ENCODE data around the gene ZC4H2.
"Not testable (repeated sequence)": the region's sequence is repeated elsewhere in the genome, so short reads cannot be mapped to it uniquely, and the experiment has no call there.

ZC4H2 gene, protein sequence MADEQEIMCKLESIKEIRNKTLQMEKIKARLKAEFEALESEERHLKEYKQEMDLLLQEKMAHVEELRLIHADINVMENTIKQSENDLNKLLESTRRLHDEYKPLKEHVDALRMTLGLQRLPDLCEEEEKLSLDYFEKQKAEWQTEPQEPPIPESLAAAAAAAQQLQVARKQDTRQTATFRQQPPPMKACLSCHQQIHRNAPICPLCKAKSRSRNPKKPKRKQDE

DNA sequence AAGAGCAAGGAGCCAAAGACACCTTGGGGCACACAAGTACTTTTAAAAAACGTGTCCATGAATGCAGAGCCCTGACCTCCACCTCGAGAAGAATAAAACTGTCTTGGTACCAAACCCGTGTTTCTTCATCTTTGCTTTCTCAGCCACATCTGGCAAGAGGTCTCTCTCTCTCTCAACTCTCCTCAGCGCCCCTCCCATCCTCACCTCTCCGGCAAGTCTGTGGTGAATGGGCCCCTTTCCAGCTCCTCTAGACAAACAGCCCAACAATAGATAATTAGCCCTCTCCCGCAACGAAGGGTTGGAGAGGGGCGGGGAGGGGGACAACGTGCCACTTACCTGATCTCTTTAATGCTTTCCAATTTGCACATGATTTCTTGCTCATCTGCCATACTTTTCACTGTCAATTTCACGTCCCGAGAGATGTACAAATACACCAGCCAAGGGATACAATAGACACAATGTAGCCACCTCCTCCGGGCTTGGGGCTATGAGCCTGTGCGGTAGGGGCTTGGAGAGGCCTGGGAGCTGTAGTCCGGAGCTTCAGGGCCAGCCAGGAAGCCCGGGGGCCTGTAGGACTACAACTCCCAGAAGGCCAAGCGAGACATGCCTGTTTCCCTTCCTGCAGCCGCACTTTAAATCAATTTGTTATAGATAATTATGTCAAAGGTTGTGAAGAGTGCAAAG, at the start of gene ZC4H2:
Gene ZC4H2, minus strand, starts transcription at position 462 of the 684 bp plus-strand sequence. Its CDS starts 73 bp downstream, at position 389.
- no peak for DNase-seq

DNA sequence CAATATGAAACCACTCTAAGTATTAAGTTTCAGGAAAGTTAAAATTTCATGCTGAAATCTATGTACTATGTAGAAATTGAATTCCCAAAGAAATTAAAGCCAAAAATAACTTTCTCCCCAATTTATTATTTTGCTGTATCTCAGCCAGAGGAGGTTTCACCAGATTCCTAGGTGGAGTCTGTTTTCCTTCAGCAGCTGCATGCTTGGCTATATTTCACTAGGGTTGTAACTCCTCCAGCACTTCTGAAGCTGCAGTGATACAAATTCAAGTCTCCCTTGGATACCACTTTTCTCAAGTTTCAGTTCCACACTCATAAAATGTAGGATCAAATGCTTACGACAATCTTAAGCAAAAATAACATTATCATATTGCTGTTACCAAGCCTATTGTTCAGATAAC, 41.2 kb upstream of the ZC4H2 start:
- DNase-seq, result no peak

DNA sequence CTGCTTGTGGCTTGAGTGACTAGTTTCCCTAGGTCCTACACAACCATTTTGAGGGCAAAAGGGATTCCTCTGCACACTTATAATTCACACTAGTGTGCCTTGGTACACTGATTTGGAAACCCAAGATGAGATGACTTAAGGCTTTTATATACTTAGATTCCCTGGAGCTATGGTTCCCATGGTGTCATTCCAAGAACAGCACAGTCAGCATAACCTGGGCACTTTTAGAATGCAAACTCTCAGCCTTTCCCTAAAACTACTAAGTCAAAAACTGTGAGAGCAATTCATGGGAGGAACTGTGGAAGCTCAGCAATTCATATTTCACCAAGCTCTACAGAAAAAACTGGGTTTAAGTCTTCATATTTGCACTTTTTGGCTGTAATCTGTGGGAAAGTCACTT, 38.0 kb upstream of the ZC4H2 start:
- DNase-seq, result no peak

DNA sequence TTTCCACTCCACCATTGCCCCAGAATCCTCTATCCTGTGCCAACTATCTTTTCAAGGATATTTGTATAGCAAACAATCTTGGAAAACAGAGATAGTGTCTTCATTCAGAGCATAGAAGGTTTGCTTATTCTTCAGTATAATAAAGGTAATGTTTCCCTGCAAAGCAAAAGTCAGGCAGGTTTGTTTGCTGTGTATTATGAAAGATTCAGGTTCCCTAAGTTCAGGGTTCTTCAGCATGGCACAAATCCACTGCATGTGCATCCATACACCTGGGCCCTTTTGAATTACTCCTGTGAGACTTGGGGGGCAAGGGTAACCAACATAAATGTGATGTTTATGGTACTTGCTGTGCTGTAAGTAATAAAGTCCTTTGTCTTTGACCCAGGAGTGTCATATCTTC, 33.2 kb upstream of the ZC4H2 start:
- DNase-seq, result no peak

DNA sequence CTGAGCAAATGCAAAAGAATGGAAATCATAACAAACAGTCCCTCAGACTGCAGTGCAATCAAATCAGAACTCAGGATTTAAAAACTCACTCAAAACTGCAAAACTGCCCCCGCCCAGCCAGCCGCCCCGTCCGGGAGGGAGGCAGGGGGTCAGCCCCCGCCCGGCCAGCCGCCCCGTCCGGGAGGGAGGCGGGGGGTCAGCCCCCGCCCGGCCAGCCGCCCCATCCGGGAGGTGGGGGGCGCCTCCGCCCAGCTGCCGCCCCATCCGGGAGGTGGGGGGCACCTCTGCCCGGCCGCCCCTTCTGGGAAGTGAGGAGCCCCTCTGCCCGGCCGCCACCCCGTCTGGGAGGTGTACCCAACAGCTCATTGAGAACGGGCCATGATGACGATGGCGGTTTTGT, 26.0 kb upstream of the ZC4H2 start:
- not testable (repeated sequence) for DNase-seq

DNA sequence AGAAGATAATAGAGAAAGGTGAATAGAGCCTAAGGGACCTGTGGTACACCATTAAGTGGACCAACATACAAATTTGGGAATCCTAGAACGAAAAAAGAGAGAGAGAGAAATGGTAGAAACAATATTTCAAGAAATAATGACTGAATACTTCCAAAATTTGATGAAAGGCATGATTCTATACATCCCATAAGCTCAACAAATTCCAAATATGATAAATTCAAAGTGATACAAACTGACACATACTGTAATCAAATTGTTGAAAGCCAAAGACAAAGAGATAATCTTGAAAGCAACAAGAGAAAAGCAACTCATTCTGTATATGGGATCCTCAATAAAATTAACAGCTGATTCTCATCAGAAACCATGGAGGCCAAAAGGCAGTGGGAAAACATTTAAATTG, 20.6 kb upstream of the ZC4H2 start:
- DNase-seq, result no peak

DNA sequence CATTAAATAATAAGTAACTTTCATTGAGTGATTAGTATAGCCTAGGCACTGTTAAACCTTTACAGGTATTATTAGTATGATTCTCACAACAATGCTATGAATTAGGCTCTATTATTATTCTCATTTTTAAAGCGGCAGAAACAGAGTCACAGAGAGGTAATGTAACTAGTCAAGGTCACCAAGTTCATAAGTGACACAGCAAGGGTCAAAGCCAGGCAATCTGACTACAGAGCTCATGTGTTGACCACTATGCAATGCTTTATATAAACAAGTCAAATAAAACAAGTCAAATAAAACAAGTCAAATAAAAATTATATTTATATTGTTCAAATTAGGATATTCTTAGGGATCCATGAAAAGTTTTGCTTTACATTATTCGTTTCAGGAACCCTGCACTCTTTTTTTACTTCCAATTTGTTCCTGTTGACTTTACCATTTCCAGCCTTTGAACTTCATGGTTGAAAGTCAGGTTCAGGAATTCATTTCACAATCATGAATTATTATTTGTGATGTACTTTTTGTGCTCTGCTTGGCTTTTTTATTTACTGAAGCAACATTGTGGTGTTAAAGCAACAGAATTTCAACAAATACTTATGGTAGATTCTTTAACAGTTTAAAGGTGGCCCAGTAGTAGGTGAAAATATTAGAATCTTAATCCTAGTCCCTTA, 18.0 kb upstream of the ZC4H2 start:
- DNase-seq, result no peak

DNA sequence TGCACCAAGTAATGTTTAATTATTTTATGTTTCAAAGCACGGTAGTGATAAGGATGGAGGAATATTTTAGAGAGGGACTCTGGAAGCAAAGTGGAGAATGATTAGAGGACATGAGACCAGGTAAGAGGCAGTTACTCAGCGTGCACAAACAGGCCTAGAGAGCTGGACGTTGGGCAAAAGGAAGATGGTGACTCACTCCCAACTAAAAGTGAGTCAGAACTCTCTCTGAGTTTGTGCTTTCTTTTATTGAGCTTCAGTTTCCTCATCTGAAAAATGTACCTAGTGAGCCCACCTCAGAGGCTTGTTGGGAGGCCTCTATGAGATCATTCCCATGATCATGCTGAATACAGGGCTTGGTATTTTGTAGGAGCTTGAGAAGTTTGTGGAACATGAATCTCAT, 1.6 kb upstream of the ZC4H2 start:
- DNase-seq, result no peak

DNA sequence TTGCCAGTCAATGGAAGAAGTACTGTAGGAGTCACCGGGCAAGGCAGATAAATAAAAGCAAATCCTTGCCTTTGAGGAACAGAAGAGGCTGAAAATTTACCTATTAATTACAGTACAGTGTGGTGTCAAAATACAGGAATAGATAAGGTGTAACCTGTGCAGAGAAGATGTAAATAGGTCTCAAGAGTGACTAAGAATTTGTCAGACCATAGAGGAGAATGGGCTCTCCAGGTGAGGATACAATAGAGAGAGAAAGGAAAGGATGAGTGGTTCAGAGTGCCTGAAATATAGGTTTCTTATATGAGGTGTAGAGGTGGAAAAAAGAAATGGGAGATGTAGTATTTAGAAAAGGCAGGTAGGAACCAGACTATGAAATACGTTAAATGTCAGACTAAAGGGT, 801 bp upstream of the ZC4H2 start:
- no peak for DNase-seq

DNA sequence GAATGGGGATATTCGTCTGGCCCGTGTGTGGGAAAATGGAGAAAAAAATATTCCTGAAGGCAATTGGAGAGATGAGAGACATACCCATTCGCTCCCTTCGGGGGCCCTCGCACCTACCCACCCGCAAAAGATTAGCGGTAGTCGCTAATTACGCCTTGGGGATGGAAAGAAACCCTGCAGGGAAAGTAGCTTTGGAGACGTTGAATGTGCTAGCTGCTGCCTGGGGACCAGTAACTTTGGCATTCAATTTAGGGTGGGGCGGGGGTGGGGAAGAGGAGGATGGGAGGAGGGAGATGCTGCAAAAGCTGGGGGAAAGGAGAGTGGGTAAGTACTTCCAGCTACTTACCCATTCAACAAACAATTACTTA, 407 bp upstream of the ZC4H2 start:
- no peak for DNase-seq

DNA sequence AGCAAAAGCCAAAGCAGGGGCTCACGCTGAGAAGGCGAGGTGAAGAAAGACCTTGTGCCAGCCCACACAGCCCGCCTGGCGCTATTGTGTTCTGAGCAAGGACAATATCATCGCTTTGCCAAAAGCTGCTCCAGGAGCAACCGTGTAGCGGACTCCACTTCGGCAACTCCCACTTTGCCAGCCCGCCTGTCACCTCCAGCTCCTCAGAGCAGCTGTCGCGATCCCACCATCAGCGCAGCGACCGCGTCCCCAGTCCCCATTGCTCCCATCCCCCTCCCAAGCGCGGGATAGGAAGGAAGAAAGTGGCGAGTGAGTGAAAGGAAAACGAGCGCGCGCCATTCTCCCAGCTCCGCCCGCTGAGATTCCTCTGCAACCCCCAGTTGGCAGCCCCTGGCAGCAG, 759 bp downstream of the ZC4H2 start:
- no peak for DNase-seq

DNA sequence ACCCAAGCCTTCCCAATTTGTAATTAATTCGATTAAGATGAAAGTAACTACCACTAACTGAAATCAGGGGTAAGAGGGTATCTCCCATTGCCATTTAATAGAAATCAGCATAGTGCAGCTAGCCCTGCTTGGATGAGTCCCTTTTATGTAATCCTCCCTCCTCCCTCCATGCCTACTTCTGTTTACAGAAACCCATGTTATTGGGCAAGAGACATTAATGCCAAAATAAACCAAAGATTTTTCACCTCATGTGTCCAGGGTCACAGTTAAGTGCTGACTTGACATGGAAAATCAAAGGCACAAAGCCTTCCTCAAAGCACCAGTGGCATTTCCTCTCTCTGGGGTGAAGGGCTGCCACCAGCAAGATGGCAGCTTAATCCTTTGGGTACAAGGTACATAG, 50.8 kb downstream of the ZC4H2 start:
- no peak for DNase-seq

DNA sequence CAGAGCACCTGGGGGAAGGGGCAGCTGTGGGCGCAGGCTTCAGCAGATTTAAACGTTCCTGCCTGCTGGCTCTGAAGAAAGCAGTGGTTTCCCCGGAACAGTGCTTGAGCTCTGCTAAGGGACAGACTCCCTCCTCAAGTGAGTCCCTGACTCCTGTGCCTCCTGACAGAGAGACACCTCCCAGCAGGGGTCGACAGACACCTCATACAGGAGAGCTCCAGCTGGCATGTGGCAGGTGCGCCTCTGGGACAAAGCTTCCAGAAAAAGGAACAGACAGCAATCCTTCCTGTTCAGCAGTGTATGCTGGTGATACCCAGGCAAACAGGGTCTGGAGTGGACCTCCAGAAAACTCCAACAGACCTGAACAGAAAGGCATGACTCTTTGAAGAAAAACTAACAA, 68.1 kb downstream of the ZC4H2 start:
- DNase-seq, result no peak

DNA sequence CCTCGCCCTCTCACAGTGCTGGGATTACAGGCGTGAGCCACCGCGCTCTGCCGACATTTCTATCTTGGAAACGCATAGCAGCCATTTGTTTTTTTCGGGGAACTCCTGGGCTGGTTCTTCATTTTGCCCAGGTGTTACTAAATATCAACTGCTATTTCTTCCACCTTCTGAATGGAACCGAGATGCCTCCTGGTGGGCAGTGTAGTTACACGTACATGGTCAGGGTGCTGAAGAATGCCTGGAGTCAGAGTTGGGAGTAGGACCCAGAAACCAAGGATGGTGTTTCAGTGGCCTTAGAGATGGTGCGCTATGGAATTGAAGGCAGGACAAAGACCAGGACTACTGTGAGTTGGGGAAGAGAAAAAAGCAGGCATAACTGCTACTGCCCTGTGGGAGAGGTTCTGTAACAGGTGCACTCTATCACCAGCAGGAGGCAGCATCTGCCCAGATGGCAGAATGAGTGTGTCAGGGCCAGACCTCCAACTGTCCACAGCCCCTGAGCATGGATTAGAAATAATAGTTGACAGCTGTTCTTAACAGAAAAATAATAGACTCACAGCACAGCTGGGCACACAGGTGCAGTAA, 81.7 kb downstream of the ZC4H2 start:
- DNase-seq, result no peak

DNA sequence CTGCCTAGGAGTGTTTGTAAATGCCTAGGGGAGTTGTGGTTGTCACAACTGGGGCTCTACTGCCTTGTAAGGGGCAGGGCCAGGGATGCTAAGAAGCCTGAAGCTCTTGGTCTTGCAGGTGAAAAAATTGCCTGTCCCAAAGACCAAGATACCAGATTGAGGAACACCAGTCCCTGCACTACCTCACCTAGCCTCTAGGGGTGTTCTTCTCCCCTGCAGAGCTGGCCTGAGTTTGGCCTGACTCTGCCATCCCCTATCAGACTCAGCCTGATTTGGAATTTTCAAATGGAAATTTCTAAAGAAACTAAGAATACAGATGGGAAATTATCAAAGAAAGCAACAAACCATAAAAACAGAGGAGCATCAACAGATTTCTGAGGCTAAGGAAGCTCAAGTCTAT, 90.4 kb downstream of the ZC4H2 start:
- DNase-seq, result no peak

DNA sequence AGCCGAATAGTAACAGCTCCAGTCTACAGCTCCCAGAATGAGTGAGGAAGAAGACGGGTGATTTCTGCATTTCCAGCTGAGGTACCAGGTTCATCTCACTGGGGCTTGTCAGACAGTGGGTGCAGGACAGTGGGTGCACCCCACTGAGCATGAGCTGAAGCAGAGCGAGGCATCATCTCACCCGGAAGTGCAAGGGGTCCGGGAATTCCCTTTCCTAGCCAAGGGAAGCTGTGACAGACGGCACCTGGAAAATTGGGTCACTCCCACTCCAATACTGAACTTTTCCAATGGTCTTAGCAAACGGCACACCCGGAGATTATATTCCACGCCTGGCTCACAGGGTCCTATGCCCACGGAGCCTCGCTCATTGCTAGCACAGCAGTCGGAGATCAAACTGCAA, 97.5 kb downstream of the ZC4H2 start:
- not testable (repeated sequence) for DNase-seq

DNA sequence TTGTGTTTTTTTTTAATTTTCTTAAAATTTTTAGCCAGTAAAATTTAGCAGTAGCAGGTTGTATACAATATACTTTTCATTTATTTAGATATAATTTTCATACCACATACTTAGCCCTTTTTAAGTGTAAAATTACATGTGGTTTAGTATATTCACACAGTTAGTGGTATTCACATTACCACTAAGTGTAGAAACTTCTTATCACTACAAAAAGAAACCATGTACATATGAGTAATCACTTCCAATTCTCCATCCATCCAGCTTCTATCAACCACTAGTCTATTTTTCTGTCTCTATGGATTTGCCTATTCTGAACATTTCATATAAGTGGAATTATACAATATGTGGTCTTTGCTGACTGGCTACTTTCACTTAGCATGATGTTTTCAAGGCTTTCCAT, 109.0 kb downstream of the ZC4H2 start:
- DNase-seq, result no peak

Data from NCI-H2171 (cell line).